CD4-positive, alpha-beta T cell treated with Interleukin-17A for 4 hours (primary cell): ENCODE measurements around the gene ADAMTS3.
"Not testable (repeated sequence)": the region's sequence is repeated elsewhere in the genome, so short reads cannot be mapped to it uniquely, and the experiment has no call there.

Source experiments
- DNase-seq: peaks from one replicate; pipeline ENCODE4 v3.0.0-alpha.2; 2020; ENCODE audit warnings: mixed read lengths

Gene ADAMTS3

DNA sequence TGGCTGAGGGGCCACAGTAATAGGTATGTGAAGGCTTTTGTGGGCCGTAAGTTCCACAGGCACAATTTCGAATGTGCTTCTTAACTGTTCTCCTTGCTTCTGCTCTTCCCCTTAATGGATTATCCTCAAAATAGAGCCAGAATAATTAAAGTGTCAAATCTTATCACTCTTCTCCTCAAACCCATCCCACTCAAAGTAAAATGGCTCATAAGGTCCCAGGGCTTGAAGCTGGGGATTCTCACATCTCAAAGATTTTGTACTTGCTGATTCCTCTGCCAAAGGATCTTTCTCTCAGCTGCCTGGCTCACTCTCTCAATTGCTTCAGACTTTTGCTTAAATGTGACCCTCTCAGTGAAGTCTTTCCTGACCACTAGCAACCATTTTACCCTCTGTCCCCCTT, 16.6 kb downstream of the ADAMTS3 start:
- DNase-seq = no peak

GRCh38 chr4:72546456-72546855, 22.6 kb downstream of the ADAMTS3 start:
- no peak for DNase-seq

DNA sequence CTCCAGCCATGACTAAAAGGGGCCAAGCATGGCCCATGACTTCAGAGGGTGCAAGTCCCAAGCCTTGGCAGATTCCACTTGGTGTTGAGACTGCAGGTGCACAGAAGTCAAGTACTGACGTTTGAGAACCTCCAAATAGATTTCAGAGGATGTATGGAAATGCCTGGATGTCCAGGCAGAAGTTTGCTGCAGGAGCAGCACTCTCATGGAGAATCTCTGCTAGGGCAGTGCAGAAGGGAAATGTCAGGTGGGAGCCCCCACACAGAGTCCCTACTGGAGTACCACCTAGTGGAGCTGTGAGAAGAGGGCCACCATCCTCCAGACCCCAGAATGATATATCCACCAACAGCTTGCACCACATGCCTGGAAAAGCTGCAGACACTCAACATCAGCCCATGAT, 28.3 kb downstream of the ADAMTS3 start:
- not testable (repeated sequence) for DNase-seq

GRCh38 chr4:72538006-72538405, 31.0 kb downstream of the ADAMTS3 start:
- no peak for DNase-seq

DNA sequence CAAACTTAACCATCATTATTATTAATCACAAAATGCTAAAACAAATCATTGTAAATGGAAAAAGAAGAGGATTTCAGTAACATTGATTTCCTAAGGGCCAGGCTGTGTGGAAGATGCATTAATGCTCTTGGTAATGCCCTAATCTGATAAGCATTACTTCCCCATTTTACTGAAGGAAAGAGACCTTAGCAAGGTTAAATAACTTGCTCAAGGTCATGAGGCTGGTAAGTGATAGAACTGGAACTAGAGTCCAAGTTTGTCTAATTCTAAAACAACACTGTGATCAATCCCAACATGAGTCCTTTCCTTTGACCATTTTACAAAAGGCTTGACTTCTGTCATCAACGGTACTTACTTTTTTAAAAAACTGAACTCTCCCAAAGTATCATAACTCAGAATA, 32.6 kb downstream of the ADAMTS3 start:
- no peak for DNase-seq

GRCh38 chr4:72531768-72532290, 37.2 kb downstream of the ADAMTS3 start:
- DNase-seq = no peak

DNA sequence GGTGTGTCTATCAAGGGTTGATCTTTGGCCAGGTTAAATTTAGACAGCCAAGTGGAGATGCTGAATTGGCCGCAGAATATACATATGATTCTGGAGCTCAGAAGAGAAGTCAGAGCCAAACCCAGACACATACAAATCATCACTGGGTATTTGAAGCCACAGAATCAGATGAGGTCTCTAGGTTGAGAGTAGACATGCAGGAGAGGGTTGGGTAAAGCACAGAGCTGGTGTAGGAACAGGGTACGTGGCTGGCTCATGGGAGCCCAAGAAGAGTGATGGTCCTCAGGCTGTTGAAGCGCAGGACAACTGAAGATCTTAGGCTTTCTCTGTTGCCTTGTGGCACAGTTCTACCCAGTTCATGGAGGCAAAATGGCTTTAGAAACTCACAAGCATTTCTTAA, 37.7 kb downstream of the ADAMTS3 start:
- DNase-seq = no peak

GRCh38 chr4:72529148-72529822, 39.7 kb downstream of the ADAMTS3 start:
- no peak for DNase-seq

- no peak for DNase-seq
Measured at GRCh38 chr4:72527038-72527646, 41.9 kb downstream of the ADAMTS3 start.

DNA sequence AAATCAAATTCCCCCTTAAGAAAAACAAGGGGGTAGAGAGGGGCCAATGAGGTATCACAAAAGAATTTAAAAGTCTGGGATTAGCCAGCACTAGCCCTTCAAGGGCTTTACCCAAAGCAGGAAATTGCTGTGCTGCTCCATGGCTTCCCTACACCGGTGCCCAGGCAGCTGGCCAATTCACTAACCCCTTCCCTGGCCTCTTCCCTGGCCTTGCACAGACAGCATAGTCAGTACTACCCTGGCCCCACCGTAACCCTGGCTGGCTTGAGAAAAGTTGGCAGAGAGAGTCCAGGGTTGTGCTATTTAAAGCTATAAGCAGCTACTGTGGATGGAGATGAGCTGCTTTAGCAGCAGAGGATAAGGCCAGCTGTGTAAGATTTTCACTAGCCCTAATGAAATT, 43.1 kb downstream of the ADAMTS3 start:
- no peak for DNase-seq

GRCh38 chr4:72522440-72522839, 46.6 kb downstream of the ADAMTS3 start:
- no peak for DNase-seq

GRCh38 chr4:72513227-72513626, 55.8 kb downstream of the ADAMTS3 start:
- DNase-seq = no peak

- DNase-seq = no peak
Measured at GRCh38 chr4:72507860-72508419, 61.1 kb downstream of the ADAMTS3 start.

- no peak for DNase-seq
Measured at GRCh38 chr4:72507167-72507566, 61.9 kb downstream of the ADAMTS3 start.

DNA sequence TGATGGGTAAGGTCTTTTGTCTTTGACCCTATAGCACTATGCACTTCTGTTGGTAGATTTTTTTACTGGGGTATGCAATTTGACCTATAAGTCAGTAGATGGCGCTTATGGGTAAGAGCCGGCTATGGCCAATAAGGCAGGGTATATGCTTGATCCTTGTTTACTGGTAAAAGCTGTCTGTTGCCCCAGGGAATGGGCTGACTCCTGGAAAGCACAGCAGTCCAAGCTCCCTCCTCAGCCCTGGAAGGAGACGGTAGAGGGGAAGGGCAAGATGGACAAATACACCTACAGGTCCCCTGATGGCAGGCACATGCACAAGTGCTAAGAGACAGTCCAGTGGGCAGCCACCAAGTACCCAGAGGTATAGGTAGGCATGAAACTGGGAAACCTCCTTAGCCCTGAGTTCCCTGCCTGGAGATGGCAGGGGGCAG, 63.7 kb downstream of the ADAMTS3 start:
- no peak for DNase-seq

DNA sequence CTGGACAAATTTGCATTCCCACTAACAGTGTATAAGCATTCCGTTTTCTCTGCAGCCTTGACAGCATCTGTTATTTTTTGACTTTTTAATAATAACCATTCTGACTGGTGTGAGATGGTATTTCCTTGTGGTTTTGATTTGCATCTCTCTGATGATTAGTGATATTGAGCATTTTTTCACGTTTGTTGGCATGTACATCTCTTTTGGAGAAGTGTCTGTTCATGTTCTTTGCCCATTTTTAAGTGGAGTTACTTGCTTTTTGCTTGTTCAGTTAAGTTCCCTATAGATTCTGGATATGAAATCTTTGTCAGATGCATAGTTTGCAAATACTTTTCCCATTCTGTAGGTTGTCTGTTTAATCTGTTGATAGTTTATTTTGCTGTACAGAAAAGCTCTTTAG, 68.8 kb downstream of the ADAMTS3 start:
- DNase-seq = no peak

GRCh38 chr4:72496119-72496518, 72.9 kb downstream of the ADAMTS3 start:
- DNase-seq = no peak

DNA sequence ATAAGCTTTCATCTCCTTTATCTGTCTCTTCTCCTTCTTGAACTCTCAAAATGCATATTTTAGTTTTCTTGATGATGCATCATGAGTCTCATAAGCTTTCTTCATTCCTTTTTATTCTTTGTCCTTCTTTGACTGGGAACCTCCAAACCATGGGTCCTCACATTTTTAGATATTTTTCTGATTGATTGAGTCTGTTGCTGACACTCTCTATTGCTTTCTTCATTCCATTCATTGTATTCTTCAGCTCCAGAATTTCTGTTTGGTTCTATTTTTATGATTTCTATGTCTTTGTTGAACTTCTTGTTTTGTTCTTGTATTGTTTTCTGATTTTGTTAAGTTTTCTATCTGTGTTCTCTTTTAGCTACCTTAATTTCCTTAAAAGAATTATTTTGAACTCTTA, 74.9 kb downstream of the ADAMTS3 start:
- no peak for DNase-seq

DNA sequence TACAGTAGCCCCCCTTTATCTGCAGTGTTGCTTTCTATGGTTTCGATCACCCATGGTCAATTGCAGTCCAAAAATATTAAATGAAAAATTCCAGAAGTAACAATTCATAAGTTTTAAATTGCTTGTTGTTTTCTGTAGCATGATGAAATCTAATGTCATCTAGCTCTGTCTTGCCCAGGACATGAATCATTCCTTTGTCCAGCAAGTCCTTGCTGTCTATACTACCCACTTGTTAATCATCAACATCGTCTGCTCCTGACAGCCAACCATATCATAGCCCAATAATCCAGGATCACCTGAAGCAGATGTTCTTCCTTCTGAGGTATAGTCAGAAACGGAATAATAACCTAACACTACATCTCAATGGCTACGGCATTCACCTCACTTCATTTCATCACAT, 79.8 kb downstream of the ADAMTS3 start:
- no peak for DNase-seq

DNA sequence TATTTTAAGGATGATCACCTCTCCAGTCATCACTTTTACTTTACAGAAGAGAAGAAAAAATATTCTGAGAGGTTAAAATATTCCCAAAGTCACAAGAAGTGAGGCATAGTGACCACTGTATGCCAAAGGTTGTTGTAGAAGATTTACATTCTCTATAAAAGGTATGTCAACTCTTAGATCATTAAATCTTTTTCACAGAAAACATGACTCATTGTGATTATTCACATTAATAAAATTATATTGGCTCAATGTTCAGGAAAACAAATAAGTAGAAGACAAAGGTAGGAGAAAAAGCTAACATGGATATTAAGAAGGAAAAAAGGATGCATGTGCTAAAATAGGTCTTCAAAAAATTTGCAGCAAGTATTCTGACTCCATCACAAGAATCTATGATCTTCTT, 82.0 kb downstream of the ADAMTS3 start:
- DNase-seq = no peak

DNA sequence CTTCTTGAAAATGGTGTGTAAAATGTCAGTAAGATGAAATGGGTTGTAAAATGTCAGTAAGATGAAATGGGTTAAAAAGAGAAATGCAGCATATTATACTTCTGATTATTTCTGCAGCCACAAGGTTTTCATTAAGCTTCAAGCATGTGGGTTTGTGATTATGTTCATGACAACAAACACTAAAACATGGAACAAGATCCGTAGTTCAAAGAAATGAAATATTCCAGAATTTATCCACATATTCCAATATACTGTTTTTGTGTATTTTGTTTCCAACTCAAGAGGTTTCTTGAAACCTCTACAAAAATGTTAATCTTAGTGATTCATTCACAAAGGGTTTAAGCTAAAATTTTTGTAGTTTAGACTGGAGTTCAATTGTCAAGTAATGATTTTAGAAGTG, 84.0 kb downstream of the ADAMTS3 start:
- DNase-seq = no peak

GRCh38 chr4:72473434-72473900, 95.6 kb downstream of the ADAMTS3 start:
- no peak for DNase-seq

- no peak for DNase-seq
Measured at GRCh38 chr4:72471816-72472215, 97.2 kb downstream of the ADAMTS3 start.

- DNase-seq = no peak
Measured at GRCh38 chr4:72468904-72469502, 100.0 kb downstream of the ADAMTS3 start.
